ENCODE results near the gene KCNIP3. TPM values are rescaled to one million over a fixed set of nuclear protein-coding genes. Genes with fewer than 3 reads are reported as not detected.

Gene KCNIP3
- polyA plus RNA-seq, 3 donors from 2014 or later = not detected

DNA sequence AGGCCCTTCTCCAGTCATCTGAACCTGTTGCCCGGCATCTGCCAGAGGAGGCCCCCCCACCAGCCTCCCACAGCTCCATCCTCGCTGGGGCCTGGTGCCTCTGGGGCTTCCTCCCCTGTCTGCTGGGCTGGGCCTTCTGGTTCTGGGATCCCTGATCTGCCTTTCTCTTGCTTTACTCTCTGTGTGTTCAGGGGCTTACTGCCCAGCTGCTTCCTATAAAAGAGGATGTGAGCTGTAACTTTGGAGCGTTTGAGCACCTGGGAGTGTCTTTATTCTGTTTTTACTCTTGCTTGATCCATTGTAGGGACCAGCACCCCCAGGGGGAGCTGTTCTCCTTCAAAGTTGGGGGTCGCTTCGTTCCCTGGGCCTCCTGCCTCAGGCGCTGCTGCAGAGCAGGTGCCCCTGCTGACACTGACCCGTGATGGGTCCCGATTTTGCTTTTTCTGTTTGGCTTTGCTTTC is 82.3 kb downstream of the KCNIP3 start:
- Mint-ChIP-seq H3K27ac (no peak overlapping the region), H3K36me3 (no peaks in the 10 kb centered on the region), H3K27me3 (ENCODE audit: low read depth in 3 of 3) (peaks cover 4% of the 10 kb centered on the region in 3 donors), H3K9me3 (no peaks in the 10 kb centered on the region), H3K4me3 (no peak overlapping the region), H3K4me1 (no peaks in the 10 kb centered on the region)
- no peak for DNase-seq

DNA sequence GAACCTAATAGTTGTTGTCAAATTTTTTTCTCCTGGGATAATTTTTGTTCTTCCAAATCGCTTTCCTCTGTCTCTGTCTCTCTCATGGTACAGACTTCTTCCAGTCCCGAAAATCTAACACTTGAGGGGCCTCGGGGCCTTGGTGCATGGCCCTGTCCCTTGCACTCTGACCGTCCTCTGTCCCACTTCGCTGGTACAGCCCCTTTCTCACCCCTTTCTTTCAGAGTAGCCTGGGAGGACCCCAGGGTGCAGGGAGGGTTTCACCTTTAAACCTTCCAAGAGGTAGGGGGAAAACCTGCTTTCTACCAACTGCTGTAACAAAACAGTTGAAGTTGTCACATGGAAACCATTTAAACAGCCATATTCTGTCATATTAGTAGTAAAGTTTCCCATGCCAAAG is 83.1 kb downstream of the KCNIP3 start:
- no peaks in the 10 kb centered on the region for H3K4me1 Mint-ChIP-seq

GRCh38 chr2:95380731-95381130 is 83.6 kb downstream of the KCNIP3 start:
- no peak overlapping the region for H3K27ac Mint-ChIP-seq
- DNase-seq = no peak
- no peaks in the 10 kb centered on the region for H3K4me1 Mint-ChIP-seq
- no peak overlapping the region for H3K4me3 Mint-ChIP-seq
- H3K36me3 Mint-ChIP-seq = no peaks in the 10 kb centered on the region
- H3K27me3 Mint-ChIP-seq (ENCODE audit: low read depth in 3 of 3) = peaks cover 4% of the 10 kb centered on the region in 3 donors
- H3K9me3 Mint-ChIP-seq = no peaks in the 10 kb centered on the region

More for the DNA sequence above, 83.1 kb downstream of the KCNIP3 start:
- H3K27ac Mint-ChIP-seq = no peak overlapping the region
- no peaks in the 10 kb centered on the region for H3K36me3 Mint-ChIP-seq
- no peaks in the 10 kb centered on the region for H3K9me3 Mint-ChIP-seq
- H3K4me3 Mint-ChIP-seq = no peak overlapping the region
- DNase-seq = no peak
- peaks cover 4% of the 10 kb centered on the region in 3 donors for H3K27me3 Mint-ChIP-seq (ENCODE audit: low read depth in 3 of 3)

GRCh38 chr2:95381212-95382191 is 84.4 kb downstream of the KCNIP3 start:
- H3K4me1 Mint-ChIP-seq = no peaks in the 10 kb centered on the region
- H3K27ac Mint-ChIP-seq = no peak overlapping the region
- peaks cover 2 to 4% (median 4%) of the 10 kb centered on the region in 3 donors for H3K27me3 Mint-ChIP-seq (ENCODE audit: low read depth in 3 of 3)
- H3K9me3 Mint-ChIP-seq = no peaks in the 10 kb centered on the region
- DNase-seq = no peak
- H3K4me3 Mint-ChIP-seq = no peak overlapping the region
- no peaks in the 10 kb centered on the region for H3K36me3 Mint-ChIP-seq

DNA sequence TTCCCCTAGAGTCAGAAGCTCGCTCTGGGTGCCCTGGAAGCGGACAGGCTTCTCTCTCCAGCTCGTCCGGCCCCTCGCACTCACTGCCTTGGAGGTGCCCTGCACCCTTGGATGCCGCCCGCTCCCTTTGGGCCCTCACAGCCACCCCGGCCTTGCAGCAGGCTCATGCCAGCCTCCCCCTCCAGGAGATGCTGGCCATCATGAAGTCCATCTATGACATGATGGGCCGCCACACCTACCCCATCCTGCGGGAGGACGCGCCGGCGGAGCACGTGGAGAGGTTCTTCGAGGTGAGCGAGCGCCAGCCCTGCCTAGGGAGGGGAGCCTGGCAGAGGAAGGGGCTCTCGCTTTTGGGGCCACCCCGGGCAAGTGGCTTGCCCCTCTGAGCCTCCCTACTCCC is 85.0 kb downstream of the KCNIP3 start:
- H3K4me1 Mint-ChIP-seq = no peaks in the 10 kb centered on the region
- no peaks in the 10 kb centered on the region for H3K9me3 Mint-ChIP-seq
- DNase-seq = no peak
- H3K36me3 Mint-ChIP-seq = no peaks in the 10 kb centered on the region
- H3K27ac Mint-ChIP-seq = no peak overlapping the region
- H3K4me3 Mint-ChIP-seq = no peak overlapping the region
- peaks cover 2 to 4% (median 4%) of the 10 kb centered on the region in 3 donors for H3K27me3 Mint-ChIP-seq (ENCODE audit: low read depth in 3 of 3)

- H3K4me1 Mint-ChIP-seq = no peaks in the 10 kb centered on the region
- H3K36me3 Mint-ChIP-seq = no peaks in the 10 kb centered on the region
- no peak overlapping the region for H3K4me3 Mint-ChIP-seq
- DNase-seq = no peak
- no peak overlapping the region for H3K27ac Mint-ChIP-seq
- H3K27me3 Mint-ChIP-seq (ENCODE audit: low read depth in 3 of 3) = peaks cover 2 to 4% (median 4%) of the 10 kb centered on the region in 3 donors
- H3K9me3 Mint-ChIP-seq = no peaks in the 10 kb centered on the region
These were observed 85.8 kb downstream of the KCNIP3 start for GRCh38 chr2:95382686-95383634.

DNA sequence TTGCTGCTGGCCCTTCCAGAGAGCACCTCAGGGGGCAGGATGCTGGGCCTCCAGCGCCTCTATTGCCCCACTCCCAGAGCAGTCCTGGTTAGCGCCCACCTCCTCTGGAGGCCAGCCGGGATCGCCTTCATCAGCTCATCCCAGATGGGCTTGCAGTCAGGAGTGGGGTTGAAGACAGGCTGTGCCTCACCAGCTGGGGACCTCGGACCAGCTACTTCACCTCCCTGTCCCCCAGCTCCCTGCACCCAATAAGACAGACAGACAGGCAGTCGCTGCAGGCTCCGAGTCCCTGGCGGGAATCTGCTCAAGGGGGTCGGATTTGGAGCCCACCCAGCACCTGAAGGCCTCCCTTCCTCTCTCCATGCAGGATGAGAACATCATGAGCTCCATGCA is 86.5 kb downstream of the KCNIP3 start:
- no peaks in the 10 kb centered on the region for H3K36me3 Mint-ChIP-seq
- no peaks in the 10 kb centered on the region for H3K9me3 Mint-ChIP-seq
- H3K4me3 Mint-ChIP-seq = no peak overlapping the region
- no peak overlapping the region for H3K27ac Mint-ChIP-seq
- H3K27me3 Mint-ChIP-seq (ENCODE audit: low read depth in 3 of 3) = peaks cover 2 to 4% (median 4%) of the 10 kb centered on the region in 3 donors
- H3K4me1 Mint-ChIP-seq = no peaks in the 10 kb centered on the region
- DNase-seq = no peak

GRCh38 chr2:95384854-95385569 is 87.9 kb downstream of the KCNIP3 start:
- Mint-ChIP-seq H3K9me3 (no peaks in the 10 kb centered on the region), H3K36me3 (no peaks in the 10 kb centered on the region), H3K27ac (no peak overlapping the region), H3K4me1 (no peaks in the 10 kb centered on the region), H3K4me3 (no peak overlapping the region), H3K27me3 (ENCODE audit: low read depth in 3 of 3) (peaks cover 2 to 5% (median 2%) of the 10 kb centered on the region in 3 donors)
- no peak for DNase-seq

DNA sequence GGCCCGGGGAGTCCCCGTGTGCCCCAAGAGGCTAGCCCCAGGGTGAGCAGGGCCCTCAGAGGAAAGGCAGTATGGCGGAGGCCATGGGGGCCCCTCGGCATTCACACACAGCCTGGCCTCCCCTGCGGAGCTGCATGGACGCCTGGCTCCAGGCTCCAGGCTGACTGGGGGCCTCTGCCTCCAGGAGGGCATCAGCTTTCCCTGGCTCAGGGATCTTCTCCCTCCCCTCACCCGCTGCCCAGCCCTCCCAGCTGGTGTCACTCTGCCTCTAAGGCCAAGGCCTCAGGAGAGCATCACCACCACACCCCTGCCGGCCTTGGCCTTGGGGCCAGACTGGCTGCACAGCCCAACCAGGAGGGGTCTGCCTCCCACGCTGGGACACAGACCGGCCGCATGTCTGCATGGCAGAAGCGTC is 88.4 kb downstream of the KCNIP3 start:
- no peaks in the 10 kb centered on the region for H3K9me3 Mint-ChIP-seq
- H3K27ac Mint-ChIP-seq = no peak overlapping the region
- no peaks in the 10 kb centered on the region for H3K4me1 Mint-ChIP-seq
- no peak overlapping the region for H3K4me3 Mint-ChIP-seq
- H3K27me3 Mint-ChIP-seq (ENCODE audit: low read depth in 3 of 3) = peaks cover 2 to 6% (median 2%) of the 10 kb centered on the region in 3 donors
- no peak for DNase-seq
- H3K36me3 Mint-ChIP-seq = no peaks in the 10 kb centered on the region

- Mint-ChIP-seq H3K4me3 (no peak overlapping the region), H3K27me3 (ENCODE audit: low read depth in 3 of 3) (peaks cover 2 to 6% (median 2%) of the 10 kb centered on the region in 3 donors), H3K4me1 (no peaks in the 10 kb centered on the region), H3K27ac (no peak overlapping the region), H3K36me3 (no peaks in the 10 kb centered on the region), H3K9me3 (no peaks in the 10 kb centered on the region)
- DNase-seq = no peak
These were observed 88.9 kb downstream of the KCNIP3 start for GRCh38 chr2:95386031-95386430.

GRCh38 chr2:95387358-95387757 is 90.2 kb downstream of the KCNIP3 start:
- Mint-ChIP-seq H3K27me3 (ENCODE audit: low read depth in 3 of 3) (peaks cover 0 to 6% (median 2%) of the 10 kb centered on the region in 3 donors), H3K36me3 (no peaks in the 10 kb centered on the region), H3K4me3 (no peak overlapping the region), H3K4me1 (no peaks in the 10 kb centered on the region), H3K9me3 (no peaks in the 10 kb centered on the region), H3K27ac (no peak overlapping the region)
- DNase-seq = no peak

DNA sequence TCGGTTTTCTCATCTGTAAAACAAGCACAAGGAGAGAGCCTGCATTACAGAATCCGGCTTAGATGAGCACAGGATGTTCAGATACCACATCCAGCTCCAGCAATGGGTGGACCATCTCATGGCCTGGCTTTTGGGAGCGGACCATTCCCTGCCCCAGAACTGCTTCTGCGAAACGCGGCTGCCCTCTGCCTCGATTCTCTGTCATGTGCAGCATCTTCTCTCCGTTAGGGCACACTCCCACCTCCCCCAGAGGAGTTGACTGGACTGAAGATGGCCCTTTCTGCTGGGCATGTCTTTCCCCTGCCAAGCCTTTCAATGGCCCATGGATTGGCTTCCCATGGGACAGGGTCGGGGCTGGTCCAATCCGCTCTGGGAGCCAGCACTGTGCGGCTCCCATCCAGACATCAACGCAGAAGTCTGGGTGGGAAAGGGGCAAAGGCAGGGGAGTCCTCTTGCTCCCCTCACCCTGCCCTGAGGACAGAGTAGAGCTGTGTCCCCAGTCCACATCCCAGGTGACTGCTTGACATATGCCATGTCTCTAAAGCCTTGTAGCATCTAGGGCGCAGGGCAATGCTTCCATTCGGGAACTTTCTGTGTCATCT is 91.0 kb downstream of the KCNIP3 start:
- no peak for DNase-seq
- Mint-ChIP-seq H3K4me3 (no peak overlapping the region), H3K9me3 (no peaks in the 10 kb centered on the region), H3K4me1 (no peaks in the 10 kb centered on the region), H3K27me3 (ENCODE audit: low read depth in 3 of 3) (peaks cover 0 to 6% (median 2%) of the 10 kb centered on the region in 3 donors), H3K27ac (no peak overlapping the region), H3K36me3 (no peaks in the 10 kb centered on the region)

DNA sequence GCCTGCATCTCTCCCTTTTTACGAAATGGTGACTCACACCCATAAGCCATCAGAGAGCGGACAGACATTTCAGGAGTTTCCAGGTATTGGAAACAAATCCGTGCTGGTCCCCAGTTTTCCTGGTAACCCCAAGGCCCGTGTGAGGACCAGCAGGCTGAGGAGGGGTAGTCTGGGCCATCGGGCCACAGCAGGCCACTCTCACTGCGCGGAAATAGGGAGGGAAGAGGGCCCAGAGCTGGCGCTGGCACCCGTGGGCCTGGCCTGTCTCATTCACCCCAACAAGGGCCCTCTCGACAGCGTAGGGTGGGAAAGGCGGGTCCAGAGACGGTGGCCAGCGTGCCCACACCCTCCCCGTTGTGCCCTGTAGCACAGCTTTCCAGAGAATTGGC is 91.7 kb downstream of the KCNIP3 start:
- DNase-seq = no peak
- Mint-ChIP-seq H3K4me1 (no peaks in the 10 kb centered on the region), H3K27me3 (ENCODE audit: low read depth in 3 of 3) (peaks cover 0 to 3% (median 2%) of the 10 kb centered on the region in 3 donors), H3K36me3 (no peaks in the 10 kb centered on the region), H3K4me3 (no peak overlapping the region), H3K27ac (no peak overlapping the region), H3K9me3 (no peaks in the 10 kb centered on the region)
